HG03354 (cell line): ENCODE data around the gene LINGO1.

Source experiments
- ATAC-seq: cut with Tn5 transposase; IDR thresholded peaks from one replicate; pipeline ENCODE4 v1.9.1; 2021; ENCODE audit warnings: mild to moderate bottlenecking; ENCODE audit not compliant: unreplicated experiment, poor library complexity, severe bottlenecking

LINGO1 gene

GRCh38 chr15:77576538-77576937 is 56.2 kb downstream of the LINGO1 start:
- no peak for ATAC-seq

- ATAC-seq = no peak
These were observed 57.3 kb downstream of the LINGO1 start for GRCh38 chr15:77575203-77575934.

- no peak for ATAC-seq
These were observed 58.0 kb downstream of the LINGO1 start for GRCh38 chr15:77574521-77575202.

GRCh38 chr15:77573802-77574201 is 58.9 kb downstream of the LINGO1 start:
- no peak for ATAC-seq

- no peak for ATAC-seq
These were observed 60.5 kb downstream of the LINGO1 start for GRCh38 chr15:77572186-77572585.

- no peak for ATAC-seq
These were observed 61.0 kb downstream of the LINGO1 start for GRCh38 chr15:77571741-77572140.

- no peak for ATAC-seq
These were observed 61.5 kb downstream of the LINGO1 start for GRCh38 chr15:77571181-77571580.

- ATAC-seq = no peak
These were observed 63.0 kb downstream of the LINGO1 start for GRCh38 chr15:77569729-77570125.

- no peak for ATAC-seq
These were observed 63.6 kb downstream of the LINGO1 start for GRCh38 chr15:77568973-77569728.

GRCh38 chr15:77568014-77568972 is 64.4 kb downstream of the LINGO1 start:
- ATAC-seq = no peak

GRCh38 chr15:77567202-77567601 is 65.5 kb downstream of the LINGO1 start:
- no peak for ATAC-seq

- ATAC-seq = no peak
These were observed 66.6 kb downstream of the LINGO1 start for GRCh38 chr15:77566092-77566491.

GRCh38 chr15:77565378-77565915 is 67.3 kb downstream of the LINGO1 start:
- no peak for ATAC-seq

GRCh38 chr15:77564938-77565337 is 67.8 kb downstream of the LINGO1 start:
- ATAC-seq = no peak

- no peak for ATAC-seq
These were observed 68.4 kb downstream of the LINGO1 start for GRCh38 chr15:77564341-77564740.

- ATAC-seq = no peak
These were observed 69.0 kb downstream of the LINGO1 start for GRCh38 chr15:77563623-77564156.
